Measurements from ENCODE around the gene TTC28.

Gene TTC28

DNA sequence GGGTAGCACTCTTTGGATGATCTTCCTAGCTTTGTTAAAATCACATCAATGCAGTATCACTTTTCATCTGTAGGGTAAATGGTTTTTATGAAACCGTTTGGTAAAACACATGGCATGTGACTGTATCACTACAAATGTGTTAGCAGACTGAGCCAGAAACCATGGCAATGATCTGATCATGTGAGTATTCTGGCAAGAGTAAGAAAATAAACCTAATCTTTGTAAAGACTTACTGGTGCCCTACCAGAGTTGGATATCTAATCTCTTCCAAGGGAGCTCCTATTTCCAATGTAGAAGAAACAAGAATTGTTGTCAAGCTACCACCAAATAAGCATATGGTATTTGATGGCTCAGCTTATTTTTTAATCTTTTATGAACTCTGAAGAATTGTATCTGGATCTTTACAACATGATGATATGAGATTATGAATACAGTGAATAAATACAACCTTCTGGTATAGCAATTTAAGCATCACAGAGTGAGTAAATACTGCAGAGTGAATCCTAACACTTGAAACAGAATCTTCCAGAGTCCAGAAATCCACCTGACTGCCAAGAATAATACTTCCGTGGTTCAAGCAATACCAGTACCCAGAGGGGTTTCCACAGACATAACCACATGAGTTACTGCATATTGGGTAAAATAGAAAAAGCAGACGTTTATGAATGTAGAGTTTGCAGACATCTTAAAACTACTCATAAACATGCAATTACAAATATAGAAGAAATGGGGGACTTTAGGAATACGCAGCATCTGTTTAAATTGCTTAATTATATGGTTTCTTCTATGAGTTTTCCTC is 238.8 kb downstream of the TTC28 start:
- peak; percentile 83 for DNase-seq (ENCODE audit: low read depth)

DNA sequence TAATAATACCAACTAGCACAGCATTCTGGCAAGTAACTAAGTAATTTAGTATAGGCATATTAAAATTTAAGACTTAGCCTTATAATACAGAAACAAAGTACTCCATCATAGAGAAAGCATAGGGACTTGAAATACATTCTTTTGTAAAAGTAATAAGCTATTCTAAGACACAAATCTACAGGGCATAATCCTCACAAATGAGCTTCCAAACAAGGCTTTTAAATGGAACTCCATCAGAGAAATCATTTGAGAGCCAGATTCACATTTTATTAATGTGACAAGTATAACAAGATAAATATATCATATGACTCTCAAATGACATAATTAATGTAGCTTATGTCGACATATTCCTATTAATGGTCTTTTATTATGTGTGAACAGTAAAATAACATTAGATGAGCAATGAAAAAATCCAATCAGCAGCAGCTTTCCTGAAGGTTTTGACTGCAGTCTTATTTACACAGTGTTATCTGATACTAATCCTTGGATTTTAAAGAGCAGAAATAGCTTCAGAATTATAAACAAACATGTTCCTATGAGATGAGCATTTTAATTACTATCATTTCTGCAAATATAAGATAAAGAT is 241.4 kb downstream of the TTC28 start:
- no peak for DNase-seq (ENCODE audit: low read depth)

DNA sequence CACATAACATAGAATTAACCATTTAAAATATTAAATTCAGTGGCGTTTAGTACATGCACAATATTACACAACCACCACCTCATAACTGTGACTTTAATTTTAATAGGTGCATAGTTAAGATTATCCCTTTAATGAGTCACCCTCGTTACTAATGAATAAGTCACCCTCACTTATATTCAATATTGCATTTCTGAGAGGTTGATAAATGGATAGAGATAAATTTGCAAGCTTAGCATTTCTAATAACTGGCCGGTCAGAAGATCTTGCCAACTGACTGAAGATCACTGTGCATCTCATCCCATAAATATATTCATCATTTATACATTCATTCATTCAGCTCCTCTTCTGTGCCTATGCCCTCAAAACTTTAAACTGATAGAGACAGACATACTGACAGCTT is 243.7 kb downstream of the TTC28 start:
- DNase-seq (ENCODE audit: low read depth), result no peak

DNA sequence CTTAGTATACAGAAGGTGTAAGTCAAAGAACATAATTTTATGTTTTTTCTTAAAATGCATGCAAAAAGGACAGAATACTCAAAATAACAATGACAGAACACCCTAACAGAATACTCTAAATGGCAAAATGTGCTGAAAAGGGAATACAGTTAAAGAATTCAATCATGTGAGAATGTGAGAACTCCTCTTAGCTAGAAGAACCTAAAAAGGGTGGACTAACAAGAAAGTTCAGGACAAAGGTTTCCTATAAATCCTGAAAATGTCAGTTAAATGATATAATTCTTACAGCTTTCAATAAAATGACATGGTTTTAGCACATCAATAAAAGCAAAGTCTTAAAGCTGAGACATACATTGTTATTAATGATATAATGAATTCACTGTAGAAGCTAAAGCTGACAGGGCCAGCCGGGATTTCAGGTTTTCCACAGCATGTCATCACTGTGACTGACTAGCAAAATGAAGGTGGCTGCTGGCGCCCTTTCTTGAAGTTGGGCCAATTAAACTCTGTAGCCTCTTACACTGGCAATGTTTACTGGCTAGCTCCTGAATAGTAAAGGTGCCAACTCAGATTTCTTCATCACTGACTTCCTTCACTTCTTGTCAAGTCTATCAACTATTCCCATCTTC is 244.4 kb downstream of the TTC28 start:
- DNase-seq (ENCODE audit: low read depth), result no peak

DNA sequence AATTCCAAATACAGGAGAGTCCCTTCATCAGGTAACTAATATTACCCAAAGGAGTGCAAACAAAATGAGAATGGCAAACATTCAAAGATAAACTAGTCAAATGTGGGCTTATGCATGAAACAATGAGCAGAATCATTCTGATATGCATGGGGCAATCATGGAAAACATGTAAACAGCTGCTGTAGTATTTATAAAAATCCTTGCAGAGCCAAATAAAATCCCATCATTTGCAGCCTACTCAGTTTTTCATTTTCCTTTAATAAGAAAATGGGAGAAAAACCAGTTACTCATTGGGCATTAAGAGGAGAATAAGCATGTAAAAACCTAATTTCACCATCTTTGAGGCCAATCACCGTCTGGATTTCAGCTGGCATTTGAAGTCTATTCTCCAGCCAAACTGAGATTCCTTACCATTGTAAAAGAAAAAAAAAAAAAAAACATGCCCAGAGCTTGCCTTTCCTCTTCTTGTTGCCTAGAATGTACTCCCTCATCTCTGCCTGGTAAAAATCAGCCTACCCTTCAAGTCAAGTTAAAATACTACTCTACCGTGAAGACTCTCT is 249.1 kb downstream of the TTC28 start:
- peak; percentile 52 for DNase-seq (ENCODE audit: low read depth)

DNA sequence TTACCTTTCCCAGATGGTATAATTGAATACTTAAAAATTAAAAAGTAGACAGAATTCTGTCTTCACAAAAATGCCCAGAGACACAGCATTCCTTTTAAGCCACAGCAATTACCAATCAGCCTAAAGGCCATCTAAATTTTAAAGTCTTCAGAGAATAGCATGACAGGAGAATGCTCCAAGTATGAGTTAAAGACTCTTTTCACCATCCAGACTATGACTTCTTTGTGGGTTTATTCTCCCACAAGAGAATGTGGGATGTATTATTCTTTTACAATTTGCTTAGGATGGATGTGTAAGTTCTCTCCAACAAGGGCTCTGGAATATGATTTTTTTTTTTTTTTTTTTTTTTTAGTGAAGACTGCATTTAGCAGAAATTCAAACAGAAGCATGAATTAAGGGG is 249.9 kb downstream of the TTC28 start:
- DNase-seq (ENCODE audit: low read depth), result no peak

DNA sequence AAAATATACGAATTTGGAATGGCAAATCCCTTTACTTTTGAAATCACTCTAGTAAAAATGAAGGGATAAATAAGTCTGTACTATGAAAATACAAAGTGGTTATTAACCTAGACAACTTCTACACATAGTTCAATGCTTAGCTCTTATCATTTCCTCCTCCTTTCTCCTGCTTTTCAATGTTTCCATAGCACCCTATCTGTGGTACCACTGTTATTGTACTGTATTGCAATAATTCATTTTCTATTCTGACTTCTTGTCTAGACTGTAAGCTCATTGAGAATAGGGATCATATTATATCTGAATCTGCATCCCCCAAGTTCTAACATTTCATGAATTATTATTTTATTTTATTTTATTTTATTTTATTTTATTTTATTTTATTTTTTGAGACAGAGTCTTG is 251.4 kb downstream of the TTC28 start:
- no peak for DNase-seq (ENCODE audit: low read depth)

DNA sequence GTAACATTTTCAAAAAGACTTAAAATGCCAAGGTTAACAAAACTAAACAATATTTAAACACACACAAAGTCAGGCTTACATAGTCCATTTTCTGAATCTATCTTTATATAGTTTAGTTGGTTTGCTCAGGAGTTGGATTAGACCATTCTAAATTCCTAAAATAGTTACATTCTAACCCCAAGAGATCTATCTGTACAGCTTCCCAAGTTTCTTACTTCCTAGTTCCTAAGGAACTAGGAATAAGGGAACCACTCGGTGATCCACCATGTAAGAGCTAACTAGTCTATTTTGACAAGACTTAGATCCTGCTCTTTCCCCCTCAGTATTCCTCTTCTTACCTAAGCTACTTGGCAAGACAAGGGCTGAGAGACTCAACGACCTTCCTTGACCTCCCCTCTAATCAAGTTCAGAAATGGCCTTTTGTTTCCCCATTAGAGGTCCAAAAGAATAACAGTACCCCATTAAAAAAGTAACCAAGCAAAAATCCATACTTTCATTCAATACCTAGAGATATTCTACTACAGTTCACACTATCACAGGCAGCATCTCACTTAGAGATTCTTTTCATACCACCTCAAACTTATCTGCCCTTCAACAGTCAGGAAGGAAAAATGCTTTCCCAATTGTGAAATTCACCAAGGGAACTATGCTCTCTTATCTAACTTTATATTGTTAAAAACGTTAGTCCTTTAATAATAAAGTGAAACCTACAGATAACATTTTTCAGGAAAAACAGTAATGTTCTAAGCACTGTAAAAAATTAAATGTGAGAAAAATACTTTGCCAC is 253.1 kb downstream of the TTC28 start:
- no peak for DNase-seq (ENCODE audit: low read depth)

DNA sequence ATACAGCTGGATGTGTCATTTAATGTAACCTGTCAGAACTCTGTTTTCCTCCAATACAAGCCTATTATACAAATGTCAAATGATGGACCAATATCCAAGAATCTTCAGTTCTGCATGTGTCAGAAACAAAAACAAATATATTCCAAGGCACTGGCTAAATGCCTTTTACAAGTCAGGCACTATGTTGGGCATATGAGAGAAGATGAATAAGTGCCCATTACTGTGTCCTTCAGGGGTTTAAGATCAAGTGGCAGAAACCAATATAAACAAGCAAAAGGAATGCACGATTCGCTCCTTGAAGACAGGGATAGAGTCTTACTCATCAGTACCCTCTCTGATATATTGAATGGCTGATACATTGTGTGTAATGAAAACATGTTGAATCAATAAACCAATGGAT is 254.4 kb downstream of the TTC28 start:
- DNase-seq (ENCODE audit: low read depth), result peak; percentile 39

DNA sequence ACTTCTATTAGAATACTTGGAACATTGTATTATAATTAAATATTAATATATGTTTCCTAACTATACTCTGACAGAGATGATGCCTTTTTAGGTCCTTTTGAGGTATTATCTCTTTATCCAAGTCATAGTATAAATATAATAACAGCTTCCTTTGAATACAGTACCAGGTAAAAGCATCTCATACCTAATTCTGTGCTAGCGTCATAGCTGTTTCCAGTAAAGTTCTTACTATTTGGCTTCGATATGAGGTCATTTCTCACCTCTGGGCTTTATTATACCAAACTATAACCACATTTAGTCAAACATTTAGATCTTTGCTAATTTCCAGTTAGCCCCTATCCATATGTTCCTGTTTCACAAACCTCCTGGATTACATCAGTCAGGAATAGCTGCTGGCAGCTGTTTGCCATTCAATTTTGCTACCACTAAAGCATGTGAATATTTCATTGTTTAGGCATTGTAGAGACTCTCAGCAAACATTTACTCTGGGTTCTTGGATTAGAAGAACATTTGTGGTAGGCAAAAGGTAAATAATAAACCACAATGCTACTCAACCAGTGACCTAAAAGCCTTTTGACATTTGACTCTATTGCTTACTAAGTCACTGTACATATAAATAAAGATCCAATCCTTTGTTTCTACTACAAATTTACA is 255.1 kb downstream of the TTC28 start:
- DNase-seq (ENCODE audit: low read depth), result peak; percentile 85

DNA sequence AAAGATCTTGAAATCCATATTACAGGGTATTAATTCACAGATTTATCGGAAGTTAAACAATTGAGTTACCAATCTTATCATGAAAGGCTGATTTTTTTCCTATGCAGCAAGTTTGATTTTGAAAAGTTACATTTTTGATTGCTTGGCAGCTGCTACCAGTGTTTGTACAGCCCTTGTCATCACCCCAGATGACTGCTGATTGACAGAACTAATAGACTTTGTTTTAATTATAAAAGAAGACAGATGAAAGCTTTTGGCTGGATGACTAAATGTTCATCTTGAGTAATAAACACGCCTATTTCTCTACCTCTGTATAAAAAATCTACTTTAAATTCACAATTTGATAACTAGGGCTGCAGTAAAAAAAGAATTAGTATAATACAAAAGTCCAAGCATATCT is 259.7 kb downstream of the TTC28 start:
- DNase-seq (ENCODE audit: low read depth), result no peak

DNA sequence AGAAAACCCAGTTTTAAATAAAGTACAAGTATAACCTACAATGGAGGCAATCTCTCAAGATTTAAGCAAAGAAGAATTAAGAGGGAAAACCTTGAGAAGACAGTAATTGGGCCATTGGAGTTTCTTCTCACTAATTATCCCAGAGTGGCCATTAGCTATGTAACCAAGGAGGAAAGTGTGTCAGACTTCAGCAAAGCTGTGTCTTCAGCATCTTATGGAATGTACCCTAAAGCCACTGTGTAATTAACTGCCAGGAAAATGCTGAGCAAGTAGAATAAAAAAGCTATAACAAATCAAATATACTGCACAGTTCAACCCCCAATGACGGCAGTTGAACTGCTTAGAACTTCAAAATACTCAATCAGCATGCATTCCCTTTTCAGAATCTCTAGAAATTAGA is 261.6 kb downstream of the TTC28 start:
- no peak for DNase-seq (ENCODE audit: low read depth)

DNA sequence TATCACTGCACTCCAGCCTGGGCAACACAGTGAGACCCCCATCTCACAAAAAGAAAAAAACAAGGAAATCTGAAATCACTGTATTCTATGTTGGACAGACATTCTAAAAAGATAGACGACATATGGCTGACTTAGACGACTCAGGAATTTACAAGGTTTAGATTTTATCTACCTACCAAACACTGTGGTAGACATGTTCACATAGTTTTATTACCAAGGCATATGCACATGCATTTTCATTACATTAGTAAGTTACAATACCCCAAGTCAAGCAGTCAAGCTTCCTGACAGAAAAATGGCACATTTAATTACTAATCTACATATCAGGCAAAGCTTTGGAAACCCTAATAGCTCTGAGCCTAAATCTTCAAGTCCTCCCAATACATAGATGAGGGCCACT is 262.2 kb downstream of the TTC28 start:
- DNase-seq (ENCODE audit: low read depth), result no peak

DNA sequence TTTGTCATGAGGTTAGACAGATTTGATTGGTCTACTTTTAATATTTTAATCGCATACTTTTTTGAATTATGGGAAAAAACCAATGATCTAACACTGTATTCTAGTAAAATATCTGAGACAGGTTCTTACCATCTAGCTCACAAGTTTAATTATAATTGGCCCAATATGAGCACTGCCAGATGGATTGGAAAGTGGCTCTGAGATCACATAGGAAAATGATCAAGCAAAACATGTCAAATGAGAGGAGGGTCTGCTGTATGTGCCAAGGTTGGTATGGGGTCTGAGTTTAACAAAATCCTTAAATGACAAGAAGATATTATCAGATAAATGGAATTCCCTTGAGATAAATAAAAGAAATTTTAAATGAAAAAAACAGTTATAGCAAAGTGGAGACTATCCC is 264.7 kb downstream of the TTC28 start:
- no peak for DNase-seq (ENCODE audit: low read depth)

DNA sequence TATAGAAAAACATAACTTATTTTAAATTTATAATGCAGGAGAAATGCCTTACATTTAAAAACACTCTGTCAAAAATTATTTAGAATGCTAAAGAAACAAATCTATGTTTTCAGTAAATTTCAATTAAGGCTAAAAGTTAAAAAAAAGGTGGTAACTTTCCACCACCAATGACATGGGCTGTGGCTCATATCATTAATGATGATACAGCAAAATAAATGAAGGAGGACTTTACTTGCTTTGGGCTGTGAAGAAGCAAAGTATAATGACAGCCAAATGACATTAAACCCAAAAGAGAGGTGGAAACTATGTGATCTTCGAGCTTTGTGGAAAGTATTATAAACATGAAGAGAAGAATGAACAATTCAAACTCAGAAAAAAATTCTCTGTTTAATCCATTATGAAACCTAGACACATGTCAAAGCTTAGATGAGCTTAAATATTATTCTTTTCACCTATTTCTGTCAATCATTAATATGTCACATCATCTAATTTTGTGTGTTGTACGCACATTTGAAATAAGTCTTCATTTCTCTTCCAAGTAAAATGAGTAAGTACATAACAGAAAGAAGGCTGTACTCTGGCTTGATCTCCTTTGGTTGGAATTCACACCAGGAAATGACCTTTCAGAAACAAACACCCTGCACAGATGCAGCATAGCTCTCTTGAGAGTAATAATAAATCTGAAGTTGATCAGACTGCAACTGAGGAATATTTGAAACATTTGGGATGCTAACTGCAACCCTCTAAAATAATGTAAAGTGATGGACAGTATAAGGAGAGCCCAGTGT is 265.8 kb downstream of the TTC28 start:
- DNase-seq (ENCODE audit: low read depth), result peak; percentile 8

DNA sequence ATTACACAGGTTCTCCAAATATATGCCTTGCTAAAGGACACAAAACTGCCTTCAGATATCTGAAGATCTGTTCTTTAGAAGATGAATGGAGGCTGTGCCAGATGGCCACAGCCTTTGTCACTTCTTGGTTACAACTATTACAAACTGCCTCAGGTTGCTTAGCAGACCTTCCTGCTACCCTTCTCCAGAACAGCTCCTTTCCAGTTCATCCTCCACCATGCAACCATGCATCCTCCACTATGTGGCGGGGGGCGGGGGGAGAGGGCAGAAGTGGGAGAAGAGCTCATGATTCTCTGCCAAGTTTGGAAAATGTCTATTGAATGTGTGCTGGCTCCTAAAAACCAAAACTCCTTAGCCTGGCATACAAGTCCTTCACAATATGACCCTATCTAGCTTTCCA is 267.5 kb downstream of the TTC28 start:
- no peak for DNase-seq (ENCODE audit: low read depth)

DNA sequence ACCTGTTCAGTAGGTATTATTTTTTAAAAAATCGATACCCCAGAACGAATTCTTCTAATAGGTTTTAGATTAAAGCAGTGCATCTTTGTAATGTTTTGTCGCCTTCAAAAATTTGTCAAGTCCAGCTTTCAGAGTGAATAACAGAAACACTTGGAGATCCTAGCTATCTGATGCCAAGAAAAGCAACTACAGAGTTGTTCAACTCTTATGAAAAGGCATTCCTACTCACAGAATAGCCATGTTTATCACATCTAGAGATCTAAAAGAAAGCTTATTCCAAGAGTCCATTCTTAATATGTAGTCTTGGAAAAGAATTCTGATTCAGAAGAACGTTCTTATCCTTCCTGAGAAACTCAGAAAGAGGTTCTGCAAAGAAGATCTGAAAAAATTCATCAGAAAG is 268.5 kb downstream of the TTC28 start:
- DNase-seq (ENCODE audit: low read depth), result no peak

DNA sequence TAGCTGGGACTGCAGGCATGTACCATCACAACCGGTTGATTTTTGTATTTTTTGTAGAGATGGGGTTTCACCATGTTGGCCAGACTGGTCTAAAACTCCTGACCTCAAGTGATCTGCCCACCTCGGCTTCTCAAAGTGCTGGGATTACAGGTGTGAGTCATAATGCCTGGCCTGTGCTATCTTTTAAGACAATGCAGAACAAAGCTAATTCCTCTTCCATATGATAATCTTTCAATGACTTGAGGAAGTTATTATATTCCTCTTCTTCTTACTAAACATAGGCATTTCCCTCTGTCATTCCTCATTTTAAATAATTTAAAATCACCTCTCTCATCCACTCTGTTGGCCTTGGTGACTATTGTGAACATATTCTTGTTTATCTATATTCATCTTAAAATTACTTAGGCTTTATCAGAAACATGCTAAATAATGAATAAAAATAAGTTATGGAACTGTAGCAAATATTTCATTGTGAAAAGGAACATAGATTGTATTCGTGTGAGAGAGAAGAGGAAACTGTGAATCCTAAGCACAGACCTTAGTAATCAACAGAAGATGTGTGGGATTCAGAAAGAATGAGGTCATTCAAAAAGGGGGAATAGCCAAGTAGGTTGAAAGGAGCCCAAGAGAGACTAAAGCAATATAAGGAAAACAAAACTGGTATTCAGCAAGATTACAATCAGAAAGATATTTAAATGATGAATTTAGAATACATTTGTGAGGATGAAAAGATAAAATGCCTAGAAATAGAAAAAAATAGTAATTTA is 269.4 kb downstream of the TTC28 start:
- peak; percentile 52 for DNase-seq (ENCODE audit: low read depth)

DNA sequence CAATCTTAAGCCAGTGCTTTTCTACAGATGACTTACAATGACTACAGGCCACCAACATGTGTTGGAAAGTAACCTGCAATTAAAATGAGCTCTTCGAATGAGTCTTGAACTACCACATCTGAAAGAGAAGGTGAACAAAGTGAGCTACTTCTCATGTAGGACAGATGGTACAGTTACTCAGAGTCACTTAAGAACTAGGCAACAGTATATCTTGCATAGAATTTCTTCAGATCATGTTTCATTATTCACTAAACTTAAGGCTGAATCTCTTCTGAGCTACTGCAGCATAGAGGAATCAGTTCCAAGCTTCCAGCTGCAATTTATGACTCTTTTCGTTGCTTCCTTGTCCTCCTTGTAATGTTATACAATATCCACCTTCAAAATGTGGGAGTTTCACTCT is 270.9 kb downstream of the TTC28 start:
- peak; percentile 18 for DNase-seq (ENCODE audit: low read depth)

DNA sequence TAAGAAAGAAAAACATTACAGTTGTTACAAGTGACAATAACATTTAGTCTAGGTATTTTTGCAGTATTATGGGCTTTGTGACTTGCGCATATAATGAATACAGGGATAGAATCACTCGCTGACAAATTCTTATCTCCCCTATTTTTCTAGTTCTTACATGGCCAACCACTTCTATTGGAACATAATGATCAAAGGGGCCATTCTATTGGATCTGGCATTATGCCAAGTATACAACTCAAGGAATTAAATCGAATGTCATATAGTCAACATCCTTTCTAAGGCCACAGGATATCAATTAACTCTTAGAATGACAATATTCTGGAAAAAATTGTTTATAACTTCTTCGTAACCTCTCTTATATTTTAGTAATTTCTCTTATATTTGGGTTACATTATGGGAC is 272.0 kb downstream of the TTC28 start:
- DNase-seq (ENCODE audit: low read depth), result no peak

Data from fibroblast of gingiva (primary cell).